ENCODE measurements around the gene FAM20C.

Gene FAM20C

DNA sequence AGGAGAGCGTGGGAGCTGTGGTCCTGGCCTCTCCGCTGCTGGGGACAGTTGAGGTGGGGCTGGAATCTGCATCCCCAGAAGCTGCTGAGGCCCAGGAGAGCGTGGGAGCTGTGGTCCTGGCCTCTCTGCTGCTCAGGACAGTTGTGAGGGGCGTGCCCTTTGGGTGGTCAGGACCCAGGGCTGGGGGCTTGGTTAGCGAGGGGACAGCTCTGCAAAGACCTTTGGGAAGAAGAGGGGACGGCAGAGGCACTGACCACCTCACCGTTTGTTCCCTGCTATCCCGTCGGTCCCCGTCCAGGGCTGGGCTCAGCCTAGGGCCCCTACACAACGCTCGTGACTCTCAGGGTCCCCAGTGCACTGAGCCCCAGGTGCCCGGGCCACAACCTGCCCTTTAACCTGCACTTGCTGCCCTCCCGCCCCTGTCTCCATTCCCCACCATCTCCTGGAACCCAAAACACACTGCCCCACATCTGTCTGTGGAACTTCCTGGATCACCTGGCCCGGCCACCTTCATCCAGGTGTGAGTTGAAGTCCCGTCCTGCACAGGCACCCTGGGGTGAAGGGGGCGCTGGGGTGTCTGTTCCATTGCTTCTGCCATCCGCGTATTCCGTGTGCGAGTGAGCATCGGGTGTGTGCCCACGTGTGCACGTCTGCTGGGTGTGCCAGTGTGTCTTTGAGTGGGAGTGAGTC is 111.7 kb downstream of the FAM20C start:
- DNase-seq (ENCODE audit: low spot score): no peak

GRCh38 chr7:304574-305409 is 112.4 kb downstream of the FAM20C start:
- DNase-seq (ENCODE audit: low spot score): no peak

- DNase-seq (ENCODE audit: low spot score): no peak
Observed at GRCh38 chr7:305410-306151, 113.2 kb downstream of the FAM20C start.

DNA sequence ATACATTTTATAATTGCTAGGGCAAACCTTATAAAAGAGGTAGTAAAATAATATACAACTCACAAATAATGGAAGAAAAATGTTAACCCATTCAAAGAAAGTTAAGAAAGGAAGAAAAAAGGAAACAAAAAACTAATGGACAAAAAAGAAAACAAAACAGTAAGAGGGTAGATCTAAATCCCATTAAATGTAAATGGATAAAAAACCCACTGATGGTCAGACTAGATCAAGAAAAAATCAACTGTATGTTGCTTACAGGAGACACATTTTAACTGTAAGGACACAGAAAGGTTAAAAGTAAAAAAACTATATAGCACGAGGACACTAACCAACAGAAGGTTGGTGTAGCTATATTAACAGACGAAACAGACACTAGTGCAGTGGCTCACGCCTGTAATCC is 115.6 kb downstream of the FAM20C start:
- no peak for DNase-seq (ENCODE audit: low spot score)

DNA sequence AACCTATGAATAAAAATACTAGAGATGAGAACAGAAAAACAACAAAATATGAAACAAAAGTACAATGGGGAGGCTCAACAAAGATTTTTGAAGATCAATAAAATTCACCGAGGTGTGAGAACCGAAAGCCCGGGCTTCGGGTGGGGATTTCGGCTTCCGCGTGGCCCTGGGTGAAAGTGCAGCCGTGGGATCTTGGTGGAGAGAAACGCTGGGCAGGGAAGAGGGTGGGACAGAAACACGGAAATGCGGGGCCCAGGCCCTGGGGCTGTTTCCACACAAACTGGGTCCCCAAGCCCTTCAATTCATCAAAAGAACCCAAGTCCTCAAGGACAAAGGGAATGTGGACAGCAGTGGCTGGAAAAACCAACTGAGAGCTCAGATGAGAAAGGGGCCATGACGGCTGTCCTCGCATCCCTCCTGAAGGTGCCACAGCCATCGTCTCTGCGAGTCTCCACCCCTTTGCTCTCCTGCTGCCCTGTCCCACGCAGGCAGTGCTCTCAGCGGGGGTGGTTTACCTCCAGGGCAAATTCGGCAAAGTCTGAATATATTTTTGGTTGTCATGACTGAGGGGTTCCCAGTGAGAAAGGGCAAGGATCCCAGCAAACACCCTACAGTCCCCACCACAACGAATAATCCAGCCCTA is 117.3 kb downstream of the FAM20C start:
- no peak for DNase-seq (ENCODE audit: low spot score)
